K562 (cell line): Measurements from ENCODE around the gene TLN1. TPM values are rescaled to one million over a fixed set of nuclear protein-coding genes. Genes with fewer than 3 reads are reported as not detected.

Source experiments
- DDX20 ChIP-seq: fragments of 450-650 bp; IDR thresholded peaks from 2 replicates; pipeline ENCODE4 v1.6.1; 2016; ENCODE audit warnings: missing genetic modification characterization, low read depth, mild to moderate bottlenecking, missing compliant biosample characterization, moderate library complexity
- ESRRA ChIP-seq: fragments of 450-650 bp; IDR thresholded peaks from 2 replicates; pipeline ENCODE4 v1.6.1; 2014; ENCODE audit warnings: low read depth, mild to moderate bottlenecking, moderate library complexity, borderline replicate concordance
- FOXK2 ChIP-seq, 2 experiments: fragments of 450-650 bp; IDR thresholded peaks in 1 of 2; conservative IDR thresholded peaks in 1 of 2; 2 replicates each; pipeline ENCODE4 v1.6.1; 2016; ENCODE audit warnings: low read depth in 2 of 2, mild to moderate bottlenecking in 1 of 2
- MLX ChIP-seq, 2 experiments: fragments of 450-650 bp in 1 of 2; sonication (generic) in 1 of 2; formaldehyde crosslinking; conservative IDR thresholded peaks; 2 replicates each; pipeline versions ENCODE4 v1.4.0 to v1.8.1; 2020 to 2022; ENCODE audit warnings: mild to moderate bottlenecking in 1 of 2, missing genetic modification reagents in 1 of 2
- NCOA4 ChIP-seq: fragments of 450-650 bp; IDR thresholded peaks from 2 replicates; pipeline ENCODE4 v1.6.1; 2018; ENCODE audit warnings: mild to moderate bottlenecking; ENCODE audit not compliant: partially characterized antibody
- NFIC ChIP-seq: fragments of 450-650 bp; IDR thresholded peaks from 2 replicates; pipeline ENCODE4 v1.6.1; 2017; ENCODE audit warnings: mild to moderate bottlenecking, inconsistent platforms
- NRF1 ChIP-seq, 2 experiments: fragments of 450-650 bp; IDR thresholded peaks in 1 of 2; conservative IDR thresholded peaks in 1 of 2; 2 replicates each; pipeline ENCODE4 v1.6.1; 2014; ENCODE audit warnings: mild to moderate bottlenecking in 2 of 2
- RAD21 ChIP-seq, 2 experiments: fragments of 250-450 bp in 1 of 2; fragments of 450-650 bp in 1 of 2; sonication (Bioruptor Pico) in 1 of 2; formaldehyde crosslinking in 1 of 2; IDR thresholded peaks in 1 of 2; conservative IDR thresholded peaks in 1 of 2; 2 replicates each; pipeline versions ENCODE4 v1.4.0 to v1.8.0; 2020 to 2022; ENCODE audit warnings: mild to moderate bottlenecking in 2 of 2, moderate library complexity in 1 of 2
- SPI1 ChIP-seq: IDR thresholded peaks from 2 replicates; pipeline ENCODE4 v1.6.1; 2011; ENCODE audit warnings: low read depth, low read length, control low read depth, borderline replicate concordance
- YY1 ChIP-seq, 3 experiments: IDR thresholded peaks; 2 replicates each; pipeline ENCODE4 v1.6.1; 2011; ENCODE audit warnings: low read length in 2 of 3, mild to moderate bottlenecking in 2 of 3, moderate library complexity in 2 of 3, borderline replicate concordance in 1 of 3, control low read depth in 1 of 3, low read depth in 1 of 3; ENCODE audit not compliant: insufficient read depth in 3 of 3, insufficient replicate concordance in 2 of 3, control insufficient read depth in 1 of 3, insufficient read length in 1 of 3; ENCODE audit errors: extremely low read depth in 1 of 3
- polyA plus RNA-seq, 8 experiments: library from polyadenylated mRNA; depleted of rRNA in 4 of 8; stranded (reverse) in 5 of 8; unstranded in 3 of 8; fragments of >200 nt; fragmentation: Nextera tagmentation in 2 of 8; fragmentation: Illumina TruSeq in 1 of 8; extraction: Ambion mirVana in 2 of 8; extraction: Trizol in 1 of 8; gene quantifications; 2 replicates each; pipeline versions ENCODE4 v1.2.1 to v1.2.3, GENCODE V29; 2011 to 2014; ENCODE audit warnings: inconsistent platforms in 1 of 8, missing spikeins in 1 of 8
- total RNA-seq, 7 experiments: library from RNA; depleted of rRNA in 6 of 7; stranded (reverse); fragments of >200 nt in 6 of 7; fragmentation: Illumina TruSeq in 2 of 7; extraction: Trizol in 2 of 7; gene quantifications; 2 replicates each; pipeline versions ENCODE4 v1.2.1 to v1.2.3, GENCODE V29; 2011 to 2021; ENCODE audit warnings: low replicate concordance in 1 of 7
- TF ChIP-seq, protein P1 (sequence below), 2 experiments: fragments of 450-650 bp; formaldehyde crosslinking in 1 of 2; IDR thresholded peaks; 2 replicates each; pipeline versions ENCODE4 v1.4.0 to v1.6.1; 2014 to 2020; ENCODE audit warnings: mild to moderate bottlenecking in 2 of 2, borderline replicate concordance in 1 of 2, low read depth in 1 of 2
- TF ChIP-seq, protein P2 (sequence below), 2 experiments: fragments of 450-650 bp in 1 of 2; sonication (generic) in 1 of 2; formaldehyde crosslinking in 1 of 2; IDR thresholded peaks in 1 of 2; conservative IDR thresholded peaks in 1 of 2; 2 replicates each; pipeline versions ENCODE4 v1.6.1 to v1.8.1; 2016 to 2023; ENCODE audit warnings: mild to moderate bottlenecking in 2 of 2, moderate library complexity in 2 of 2, inconsistent platforms in 1 of 2, missing genetic modification reagents in 1 of 2

Gene TLN1
- total and polyA plus RNA-seq, 9 of the 15 experiments (the other 6 are each of a cell fraction or from before 2014, with no cell fraction given): 3.6 to 240 (median 54.8) TPM

DNA sequence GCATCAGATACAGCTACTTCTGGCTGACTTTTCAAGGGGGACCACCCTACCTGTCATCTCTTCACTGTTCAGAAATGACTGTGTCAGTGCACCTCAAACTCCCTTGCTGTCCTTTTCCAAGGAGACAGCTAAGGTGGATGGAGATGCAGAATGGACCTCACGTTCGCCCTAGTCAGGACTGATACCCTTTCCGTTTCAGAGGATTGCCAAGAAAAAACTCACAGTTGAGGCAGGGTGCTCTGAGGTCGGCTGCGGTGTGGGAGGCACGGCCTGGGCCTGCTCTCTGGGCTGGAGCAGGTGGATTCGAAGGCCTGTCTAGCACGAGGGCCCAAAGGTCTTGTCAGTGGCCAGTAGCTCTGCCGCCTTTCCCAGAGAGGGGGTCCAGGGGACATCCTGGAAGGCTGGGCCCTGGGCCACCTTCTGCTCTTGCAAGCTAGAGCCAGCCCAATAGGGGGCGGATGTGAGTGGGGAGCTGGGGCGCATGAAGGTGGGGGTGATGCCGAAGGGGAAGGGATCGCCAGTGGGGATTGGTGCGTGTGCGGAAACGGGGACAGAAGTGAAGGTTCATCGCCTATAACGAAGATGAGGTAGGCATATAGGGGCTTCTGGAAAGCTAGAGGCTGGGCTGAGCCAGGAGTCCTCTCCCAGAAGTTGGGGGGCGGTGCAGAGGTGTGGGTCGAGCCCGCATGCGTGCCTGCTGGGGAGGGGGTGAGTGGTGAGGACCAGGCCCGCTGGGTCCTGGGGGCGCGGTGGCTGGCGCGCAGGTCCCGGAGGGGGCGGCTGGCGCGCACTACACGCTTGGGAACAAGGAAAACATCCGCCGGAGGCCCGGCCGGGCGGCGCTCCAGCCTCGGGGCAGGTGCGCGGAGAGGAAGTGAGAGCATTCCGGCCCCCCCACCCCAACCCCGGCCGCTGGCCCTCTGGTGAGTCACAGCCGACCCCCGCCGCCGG is 24.6 kb upstream of the TLN1 start (continued):
- TF ChIP-seq, protein P1, sequence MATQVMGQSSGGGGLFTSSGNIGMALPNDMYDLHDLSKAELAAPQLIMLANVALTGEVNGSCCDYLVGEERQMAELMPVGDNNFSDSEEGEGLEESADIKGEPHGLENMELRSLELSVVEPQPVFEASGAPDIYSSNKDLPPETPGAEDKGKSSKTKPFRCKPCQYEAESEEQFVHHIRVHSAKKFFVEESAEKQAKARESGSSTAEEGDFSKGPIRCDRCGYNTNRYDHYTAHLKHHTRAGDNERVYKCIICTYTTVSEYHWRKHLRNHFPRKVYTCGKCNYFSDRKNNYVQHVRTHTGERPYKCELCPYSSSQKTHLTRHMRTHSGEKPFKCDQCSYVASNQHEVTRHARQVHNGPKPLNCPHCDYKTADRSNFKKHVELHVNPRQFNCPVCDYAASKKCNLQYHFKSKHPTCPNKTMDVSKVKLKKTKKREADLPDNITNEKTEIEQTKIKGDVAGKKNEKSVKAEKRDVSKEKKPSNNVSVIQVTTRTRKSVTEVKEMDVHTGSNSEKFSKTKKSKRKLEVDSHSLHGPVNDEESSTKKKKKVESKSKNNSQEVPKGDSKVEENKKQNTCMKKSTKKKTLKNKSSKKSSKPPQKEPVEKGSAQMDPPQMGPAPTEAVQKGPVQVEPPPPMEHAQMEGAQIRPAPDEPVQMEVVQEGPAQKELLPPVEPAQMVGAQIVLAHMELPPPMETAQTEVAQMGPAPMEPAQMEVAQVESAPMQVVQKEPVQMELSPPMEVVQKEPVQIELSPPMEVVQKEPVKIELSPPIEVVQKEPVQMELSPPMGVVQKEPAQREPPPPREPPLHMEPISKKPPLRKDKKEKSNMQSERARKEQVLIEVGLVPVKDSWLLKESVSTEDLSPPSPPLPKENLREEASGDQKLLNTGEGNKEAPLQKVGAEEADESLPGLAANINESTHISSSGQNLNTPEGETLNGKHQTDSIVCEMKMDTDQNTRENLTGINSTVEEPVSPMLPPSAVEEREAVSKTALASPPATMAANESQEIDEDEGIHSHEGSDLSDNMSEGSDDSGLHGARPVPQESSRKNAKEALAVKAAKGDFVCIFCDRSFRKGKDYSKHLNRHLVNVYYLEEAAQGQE (IDR thresholded peaks at IDR 0.05; ENCODE audit: borderline replicate concordance): peak; percentile 8; the same call in 1 of the 2 replicates
- TF ChIP-seq, protein P1 (CRISPR knock-in tag; IDR thresholded peaks at IDR 0.05; ENCODE audit: low read depth): no peak
- TF ChIP-seq NRF1 (conservative IDR thresholded peaks at IDR 0.05 in 1 of 2, IDR thresholded peaks at IDR 0.05 in 1 of 2) (peak; percentile 76 to 79), DDX20 (tag) (no peak), MLX (CRISPR knock-in tag; conservative IDR thresholded peaks at IDR 0.05) (no peak), NCOA4 (no peak), RAD21 (CRISPR knock-in tag; conservative IDR thresholded peaks at IDR 0.05 in 1 of 2, IDR thresholded peaks at IDR 0.05 in 1 of 2) (peak; percentile 28 to 44; a peak in 2 of 4 replicates), NFIC (peak; percentile 30; the same call in 1 of the 2 replicates), FOXK2 (conservative IDR thresholded peaks at IDR 0.05 in 1 of 2, IDR thresholded peaks at IDR 0.05 in 1 of 2; ENCODE audit: low read depth in 2 of 2) (0 out of 4 replicates have a peak, but pooled peaks of 1 of the 2 experiments have one; percentile 12), SPI1 (peak; percentile 54; the same call in 1 of the 2 replicates), YY1 (IDR thresholded peaks at IDR 0.05; ENCODE audit: borderline replicate concordance in 1 of 3, control insufficient read depth in 1 of 3, extremely low read depth in 1 of 3, insufficient read depth in 3 of 3, insufficient read length in 1 of 3, insufficient replicate concordance in 2 of 3, low read depth in 1 of 3, low read length in 2 of 3) (peak in 1 of 3 experiments; percentile 3), ESRRA (no peak)
- TF ChIP-seq, protein P2, sequence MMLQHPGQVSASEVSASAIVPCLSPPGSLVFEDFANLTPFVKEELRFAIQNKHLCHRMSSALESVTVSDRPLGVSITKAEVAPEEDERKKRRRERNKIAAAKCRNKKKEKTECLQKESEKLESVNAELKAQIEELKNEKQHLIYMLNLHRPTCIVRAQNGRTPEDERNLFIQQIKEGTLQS (IDR thresholded peaks at IDR 0.05): peak; percentile 44; the same call in 1 of the 2 replicates
- TF ChIP-seq, protein P2 (CRISPR knock-in tag; conservative IDR thresholded peaks at IDR 0.05): no peak
